ENCODE data around the gene SHANK1. TPM values are rescaled to one million over a fixed set of nuclear protein-coding genes. Genes with fewer than 3 reads are reported as not detected.

Gene SHANK1
- total RNA-seq, 4 donors from 2014 or later, result 2.2 TPM; not detected in 3

DNA sequence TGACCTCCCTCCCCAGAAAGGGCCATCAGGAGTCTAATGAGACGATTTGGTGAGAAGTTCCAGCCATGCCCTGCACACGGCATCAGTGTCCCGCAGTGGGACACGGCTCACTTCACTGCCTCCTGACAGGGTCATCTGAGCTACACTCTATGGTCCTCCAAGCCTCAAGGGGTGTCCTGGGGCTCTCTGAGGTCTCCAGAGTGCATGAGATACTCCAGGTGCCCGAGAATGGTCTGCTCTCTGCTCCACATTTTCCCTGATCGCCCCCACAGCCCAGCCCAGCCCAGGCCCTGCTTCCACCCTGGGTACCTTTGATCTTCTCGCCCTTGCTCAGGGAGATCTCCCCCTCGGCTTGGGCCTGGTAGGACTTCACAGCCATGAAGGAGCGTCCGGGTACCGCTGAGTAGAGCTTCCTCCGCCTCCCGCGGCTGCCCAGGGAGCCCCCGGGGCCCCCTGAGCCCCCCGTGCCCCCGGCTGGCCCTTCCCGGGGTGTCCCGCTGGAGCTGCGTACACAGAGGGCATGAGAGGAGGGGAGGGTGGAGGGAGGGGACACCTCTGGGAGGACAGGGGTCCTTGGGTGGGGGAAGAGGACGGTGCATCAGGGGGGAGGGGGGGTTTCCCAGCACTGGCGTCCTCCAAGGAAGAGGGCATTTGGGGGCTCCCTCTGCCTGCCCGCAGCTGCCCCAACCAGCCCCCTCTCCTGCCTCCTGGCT is 17.3 kb downstream of the SHANK1 start:
- Histone ChIP-seq H3K27ac (no peak overlapping the region), H3K4me3 (no peak overlapping the region), H3K4me1 (no peaks in the 10 kb centered on the region), H3K36me3 (no peaks in the 10 kb centered on the region), H3K27me3 (peaks cover 41% of the 10 kb centered on the region), H3K9me3 (no peaks in the 10 kb centered on the region)
- DNase-seq, result no peak
- intact Hi-C loops (cut with DNase I; ENCODE audit: low total_unique reads), result no loop called here
- 61% methylated on average over 23 of the region's 23 CpGs; no CpG with 5 or more reads in 1 of the 2 donors for WGBS, 2 donors (ENCODE audit: low coverage in 1 of 2)
- in situ Hi-C loops (cut with MboI; ENCODE audit: low pct_ligation_motif_present in 1 of 4, low pct_unique_long_range_greater_than_20kb in 1 of 4, low sequenced_read_pairs in 3 of 4), result no loop called here
- no peak for TF ChIP-seq POLR2A (IDR thresholded peaks at IDR 0.05)
- no peak for TF ChIP-seq EP300 (IDR thresholded peaks at IDR 0.05; ENCODE audit: low read depth)
- TF ChIP-seq POLR2AphosphoS5 (IDR thresholded peaks at IDR 0.05), result no peak
- TF ChIP-seq, protein P1, sequence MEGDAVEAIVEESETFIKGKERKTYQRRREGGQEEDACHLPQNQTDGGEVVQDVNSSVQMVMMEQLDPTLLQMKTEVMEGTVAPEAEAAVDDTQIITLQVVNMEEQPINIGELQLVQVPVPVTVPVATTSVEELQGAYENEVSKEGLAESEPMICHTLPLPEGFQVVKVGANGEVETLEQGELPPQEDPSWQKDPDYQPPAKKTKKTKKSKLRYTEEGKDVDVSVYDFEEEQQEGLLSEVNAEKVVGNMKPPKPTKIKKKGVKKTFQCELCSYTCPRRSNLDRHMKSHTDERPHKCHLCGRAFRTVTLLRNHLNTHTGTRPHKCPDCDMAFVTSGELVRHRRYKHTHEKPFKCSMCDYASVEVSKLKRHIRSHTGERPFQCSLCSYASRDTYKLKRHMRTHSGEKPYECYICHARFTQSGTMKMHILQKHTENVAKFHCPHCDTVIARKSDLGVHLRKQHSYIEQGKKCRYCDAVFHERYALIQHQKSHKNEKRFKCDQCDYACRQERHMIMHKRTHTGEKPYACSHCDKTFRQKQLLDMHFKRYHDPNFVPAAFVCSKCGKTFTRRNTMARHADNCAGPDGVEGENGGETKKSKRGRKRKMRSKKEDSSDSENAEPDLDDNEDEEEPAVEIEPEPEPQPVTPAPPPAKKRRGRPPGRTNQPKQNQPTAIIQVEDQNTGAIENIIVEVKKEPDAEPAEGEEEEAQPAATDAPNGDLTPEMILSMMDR (IDR thresholded peaks at IDR 0.05), result no peak

DNA sequence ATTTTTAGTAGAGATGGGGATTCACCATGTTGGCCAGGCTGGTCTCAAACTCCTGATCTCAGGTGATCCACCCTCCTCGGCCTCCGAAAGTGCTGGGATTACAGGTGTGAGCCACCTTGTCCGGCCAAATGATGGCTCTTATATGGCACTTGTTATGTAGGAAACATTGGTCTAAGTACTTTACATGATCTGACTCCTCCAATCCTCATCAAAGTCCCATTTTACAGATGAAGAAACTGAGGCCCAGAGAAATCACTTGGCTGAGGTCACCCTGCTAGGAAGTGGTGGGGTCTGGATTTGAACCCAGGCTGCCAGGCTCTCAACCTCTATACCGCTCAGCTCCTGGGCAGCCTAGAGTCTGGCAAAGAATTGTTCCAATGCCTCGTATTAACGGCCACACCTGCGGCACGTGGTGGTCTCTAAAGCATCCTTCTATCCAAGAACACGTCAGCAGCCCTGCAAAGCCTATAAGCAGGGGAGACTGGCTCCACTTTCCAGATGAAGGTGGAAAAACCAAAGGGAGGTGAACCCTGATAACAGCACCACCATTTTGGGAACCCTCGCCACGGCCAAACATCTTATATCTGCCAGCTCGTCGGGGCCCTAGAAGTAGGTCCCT is 18.1 kb downstream of the SHANK1 start:
- no peaks in the 10 kb centered on the region for H3K36me3 ChIP-seq
- no peaks in the 10 kb centered on the region for H3K9me3 ChIP-seq
- DNase-seq, result no peak
- TF ChIP-seq EP300 (IDR thresholded peaks at IDR 0.05; ENCODE audit: low read depth) (no peak), POLR2AphosphoS5 (IDR thresholded peaks at IDR 0.05) (no peak), POLR2A (IDR thresholded peaks at IDR 0.05) (no peak)
- TF ChIP-seq, protein P1 (IDR thresholded peaks at IDR 0.05), result no peak
- no peak overlapping the region for H3K27ac ChIP-seq
- in situ Hi-C loops (cut with MboI; ENCODE audit: low pct_ligation_motif_present in 1 of 4, low pct_unique_long_range_greater_than_20kb in 1 of 4, low sequenced_read_pairs in 3 of 4) (no loop called here), intact Hi-C loops (cut with DNase I; ENCODE audit: low total_unique reads) (no loop called here)
- peaks cover 41% of the 10 kb centered on the region for H3K27me3 ChIP-seq
- H3K4me3 ChIP-seq, result no peak overlapping the region
- 87 to 100% methylated on average over 3 to 13 of the region's 13 CpGs for WGBS, 2 donors (ENCODE audit: low coverage in 1 of 2)
- no peaks in the 10 kb centered on the region for H3K4me1 ChIP-seq

DNA sequence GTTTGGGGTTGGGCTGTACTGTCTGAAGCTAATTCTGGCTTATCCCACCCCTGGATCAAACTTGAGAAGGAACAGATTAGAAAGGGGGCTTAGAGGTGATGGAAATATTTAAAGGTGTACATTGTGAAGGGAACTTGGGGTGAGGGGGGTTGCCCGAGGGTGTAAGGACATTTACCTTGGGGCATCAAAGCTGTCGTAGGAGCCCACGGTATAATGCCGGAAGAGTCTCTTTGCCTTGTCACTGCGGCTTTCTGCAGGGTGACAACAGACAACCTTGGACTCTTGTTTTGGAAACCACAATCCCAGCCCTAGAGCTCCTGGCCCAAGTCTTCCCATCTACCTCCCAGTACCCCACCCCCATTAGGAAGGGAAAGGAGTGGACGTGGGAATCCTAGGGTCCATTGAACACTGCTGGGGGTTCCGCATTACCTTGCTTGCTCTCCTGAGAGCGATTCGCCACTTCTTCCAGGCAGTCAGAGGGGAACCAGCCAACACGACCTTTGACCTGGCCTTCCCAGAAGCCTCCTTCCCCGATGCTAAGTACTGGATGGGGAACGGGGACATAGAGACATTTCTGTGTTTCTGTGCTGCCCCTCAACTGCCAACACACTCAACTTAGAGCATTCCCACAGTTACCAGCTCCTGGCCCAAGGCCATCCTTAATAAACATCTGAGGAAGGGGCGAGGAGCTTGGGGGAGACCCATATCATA is 22.0 kb downstream of the SHANK1 start:
- DNase-seq, result no peak
- Histone ChIP-seq H3K36me3 (no peaks in the 10 kb centered on the region), H3K27me3 (peaks cover 51% of the 10 kb centered on the region), H3K4me1 (no peaks in the 10 kb centered on the region), H3K27ac (no peak overlapping the region), H3K9me3 (no peaks in the 10 kb centered on the region), H3K4me3 (no peak overlapping the region)
- TF ChIP-seq, protein P1 (IDR thresholded peaks at IDR 0.05), result no peak
- TF ChIP-seq POLR2AphosphoS5 (IDR thresholded peaks at IDR 0.05) (no peak), POLR2A (IDR thresholded peaks at IDR 0.05) (no peak), EP300 (IDR thresholded peaks at IDR 0.05; ENCODE audit: low read depth) (no peak)
- 40 to 71% methylated on average over 1 to 13 of the region's 13 CpGs for WGBS, 2 donors (ENCODE audit: low coverage in 1 of 2)
- intact Hi-C loops (cut with DNase I; ENCODE audit: low total_unique reads) (no loop called here), in situ Hi-C loops (cut with MboI; ENCODE audit: low pct_ligation_motif_present in 1 of 4, low pct_unique_long_range_greater_than_20kb in 1 of 4, low sequenced_read_pairs in 3 of 4) (no loop called here)

DNA sequence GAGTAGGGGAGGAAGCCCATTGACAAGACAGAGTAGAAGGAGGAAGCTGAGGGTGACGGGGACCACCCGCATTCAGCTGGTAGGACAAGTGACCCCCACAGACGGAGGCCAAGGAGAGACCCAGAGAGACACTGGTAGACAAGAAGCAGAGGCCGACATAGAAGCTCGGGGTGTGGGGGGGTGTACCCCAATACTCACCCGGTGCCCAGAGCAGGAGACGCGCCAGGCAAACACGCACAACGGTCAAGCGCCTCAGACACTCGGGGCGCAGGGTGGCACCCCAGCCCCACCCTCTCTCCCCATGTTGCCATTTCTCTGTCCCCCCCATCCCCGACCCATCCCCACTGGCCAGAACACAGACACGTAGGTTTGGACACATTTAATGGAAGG is 23.5 kb downstream of the SHANK1 start:
- Histone ChIP-seq H3K9me3 (no peaks in the 10 kb centered on the region), H3K36me3 (no peaks in the 10 kb centered on the region), H3K4me3 (no peak overlapping the region), H3K27ac (no peak overlapping the region), H3K4me1 (no peaks in the 10 kb centered on the region), H3K27me3 (peaks cover 51% of the 10 kb centered on the region)
- TF ChIP-seq POLR2A (IDR thresholded peaks at IDR 0.05) (no peak), EP300 (IDR thresholded peaks at IDR 0.05; ENCODE audit: low read depth) (no peak), POLR2AphosphoS5 (IDR thresholded peaks at IDR 0.05) (no peak)
- TF ChIP-seq, protein P1 (IDR thresholded peaks at IDR 0.05), result no peak
- 51% methylated on average over 15 of the region's 15 CpGs; no CpG with 5 or more reads in 1 of the 2 donors for WGBS, 2 donors (ENCODE audit: low coverage in 1 of 2)
- intact Hi-C loops (cut with DNase I; ENCODE audit: low total_unique reads), result no loop called here
- DNase-seq, result no peak
- in situ Hi-C loops (cut with MboI; ENCODE audit: low pct_ligation_motif_present in 1 of 4, low pct_unique_long_range_greater_than_20kb in 1 of 4, low sequenced_read_pairs in 3 of 4), result no loop called here
